HEK293T (cell line): ENCODE data around the gene DHCR7.

ENCODE experiments used
- CTCF ChIA-PET: fragments of 350-600 bp; formaldehyde crosslinking; extraction: SDS; loops from one replicate; lab custom pipeline; 2021; ENCODE audit warnings: antibody characterized with exemption, inconsistent platforms; lab: Yijun Ruan, JAX
- POLR2A ChIA-PET: fragments of 350-600 bp; formaldehyde crosslinking; extraction: SDS; loops from one replicate; lab custom pipeline; 2020; ENCODE audit warnings: antibody characterized with exemption, inconsistent platforms; lab: Yijun Ruan, JAX
- DNase-seq: peaks from one replicate; pipeline ENCODE4 v3.0.0; 2012; ENCODE audit warnings: mixed read lengths; ENCODE audit errors: extremely low spot score
- ARNT ChIP-seq: fragments of 450-650 bp; IDR thresholded peaks from 2 replicates; pipeline ENCODE4 v1.6.1; 2017; ENCODE audit warnings: mild to moderate bottlenecking
- BHLHE40 ChIP-seq: fragments of 450-650 bp; IDR thresholded peaks from 2 replicates; pipeline ENCODE4 v1.6.1; 2016; ENCODE audit warnings: mild to moderate bottlenecking, moderate library complexity, borderline replicate concordance
- CTBP1 ChIP-seq: fragments of 450-650 bp; IDR thresholded peaks from 2 replicates; pipeline ENCODE4 v1.6.1; 2016; ENCODE audit warnings: borderline replicate concordance
- ELF4 ChIP-seq: fragments of 450-650 bp; IDR thresholded peaks from 2 replicates; pipeline ENCODE4 v1.6.1; 2017; ENCODE audit warnings: antibody characterized with exemption
- FOXA1 ChIP-seq: fragments of 450-650 bp; IDR thresholded peaks from 2 replicates; pipeline ENCODE4 v1.6.1; 2016; ENCODE audit warnings: mild to moderate bottlenecking
- FOXK2 ChIP-seq: fragments of 450-650 bp; IDR thresholded peaks from 2 replicates; pipeline ENCODE4 v1.6.1; 2016; ENCODE audit warnings: mild to moderate bottlenecking
- FOXM1 ChIP-seq: fragments of 450-650 bp; IDR thresholded peaks from 2 replicates; pipeline ENCODE4 v1.6.1; 2017; ENCODE audit warnings: mild to moderate bottlenecking, borderline replicate concordance
- HDGF ChIP-seq: fragments of 450-650 bp; IDR thresholded peaks from 2 replicates; pipeline ENCODE4 v1.6.1; 2017; ENCODE audit warnings: antibody characterized with exemption, borderline replicate concordance
- L3MBTL2 ChIP-seq: fragments of 450-650 bp; conservative IDR thresholded peaks from 2 replicates; pipeline ENCODE4 v1.6.1; 2016; ENCODE audit warnings: mild to moderate bottlenecking
- LEF1 ChIP-seq: fragments of 450-650 bp; IDR thresholded peaks from 2 replicates; pipeline ENCODE4 v1.6.1; 2017; ENCODE audit warnings: mild to moderate bottlenecking, borderline replicate concordance
- NFRKB ChIP-seq: fragments of 450-650 bp; IDR thresholded peaks from 2 replicates; pipeline ENCODE4 v1.6.1; 2016; ENCODE audit warnings: mild to moderate bottlenecking, moderate library complexity
- SP1 ChIP-seq: fragments of 450-650 bp; IDR thresholded peaks from 2 replicates; pipeline ENCODE4 v1.6.1; 2017
- SUZ12 ChIP-seq: fragments of 450-650 bp; IDR thresholded peaks from 2 replicates; pipeline ENCODE4 v1.6.1; 2016; ENCODE audit warnings: mild to moderate bottlenecking
- TARDBP ChIP-seq: fragments of 450-650 bp; IDR thresholded peaks from 2 replicates; pipeline ENCODE4 v1.6.1; 2016
- ZNF384 ChIP-seq: fragments of 450-650 bp; IDR thresholded peaks from 2 replicates; pipeline ENCODE4 v1.6.1; 2016
- TF ChIP-seq, protein P1 (sequence below): fragments of 450-650 bp; IDR thresholded peaks from 2 replicates; pipeline ENCODE4 v1.6.1; 2016

The DHCR7 gene

DNA sequence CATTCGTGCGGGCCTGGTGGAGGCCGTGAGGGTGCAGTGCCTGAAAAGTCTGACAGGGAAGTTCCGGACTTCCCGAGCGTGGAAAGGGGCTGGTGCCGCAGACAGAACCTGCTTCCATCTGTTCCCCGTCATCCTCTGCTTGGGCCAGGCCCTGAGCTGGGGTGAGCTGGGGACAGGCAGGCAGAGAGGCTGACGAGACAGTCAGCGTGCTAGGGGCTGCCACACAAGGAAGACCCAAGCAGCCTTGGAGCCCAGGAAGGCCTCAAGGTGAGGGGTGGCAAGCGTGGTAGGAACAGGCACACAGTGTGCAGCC, 30.3 kb upstream of the DHCR7 start:
- TF ChIP-seq SUZ12 = no peak
- TF ChIP-seq BHLHE40 = no peak
- no peak for TF ChIP-seq LEF1
- TF ChIP-seq, protein P1, sequence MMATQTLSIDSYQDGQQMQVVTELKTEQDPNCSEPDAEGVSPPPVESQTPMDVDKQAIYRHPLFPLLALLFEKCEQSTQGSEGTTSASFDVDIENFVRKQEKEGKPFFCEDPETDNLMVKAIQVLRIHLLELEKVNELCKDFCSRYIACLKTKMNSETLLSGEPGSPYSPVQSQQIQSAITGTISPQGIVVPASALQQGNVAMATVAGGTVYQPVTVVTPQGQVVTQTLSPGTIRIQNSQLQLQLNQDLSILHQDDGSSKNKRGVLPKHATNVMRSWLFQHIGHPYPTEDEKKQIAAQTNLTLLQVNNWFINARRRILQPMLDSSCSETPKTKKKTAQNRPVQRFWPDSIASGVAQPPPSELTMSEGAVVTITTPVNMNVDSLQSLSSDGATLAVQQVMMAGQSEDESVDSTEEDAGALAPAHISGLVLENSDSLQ = no peak
- TF ChIP-seq NFRKB = no peak
- no peak for TF ChIP-seq FOXK2
- TF ChIP-seq CTBP1 = no peak
- TF ChIP-seq FOXM1 = no peak
- no peak for TF ChIP-seq ZNF384
- TF ChIP-seq SP1 = no peak
- ChIA-PET CTCF (no interaction called here), POLR2A (no interaction called here)
- no peak for DNase-seq

GRCh38 chr11:71477641-71478527, 29.7 kb upstream of the DHCR7 start:
- TF ChIP-seq, protein P1 = no peak
- TF ChIP-seq NFRKB = no peak
- TF ChIP-seq TARDBP = no peak
- TF ChIP-seq FOXM1 = no peak
- TF ChIP-seq SUZ12 = no peak
- ChIA-PET CTCF (no interaction called here), POLR2A (no interaction called here)
- no peak for DNase-seq

GRCh38 chr11:71476926-71477640, 28.9 kb upstream of the DHCR7 start:
- no peak for DNase-seq
- CTCF ChIA-PET = no interaction called here
- TF ChIP-seq HDGF (no peak), SP1 (no peak), CTBP1 (no peak), SUZ12 (no peak), NFRKB (no peak), TARDBP (no peak), FOXM1 (no peak), FOXK2 (no peak), ZNF384 (no peak), BHLHE40 (no peak), FOXA1 (no peak), L3MBTL2 (no peak), ARNT (no peak), LEF1 (no peak), ELF4 (no peak)
- TF ChIP-seq, protein P1 = no peak
- POLR2A ChIA-PET = no interaction called here

- ChIA-PET CTCF (no interaction called here), POLR2A (no interaction called here)
- no peak for DNase-seq
- TF ChIP-seq HDGF (no peak), SP1 (no peak), L3MBTL2 (no peak)
These were observed 27.8 kb upstream of the DHCR7 start for GRCh38 chr11:71476031-71476430.

DNA sequence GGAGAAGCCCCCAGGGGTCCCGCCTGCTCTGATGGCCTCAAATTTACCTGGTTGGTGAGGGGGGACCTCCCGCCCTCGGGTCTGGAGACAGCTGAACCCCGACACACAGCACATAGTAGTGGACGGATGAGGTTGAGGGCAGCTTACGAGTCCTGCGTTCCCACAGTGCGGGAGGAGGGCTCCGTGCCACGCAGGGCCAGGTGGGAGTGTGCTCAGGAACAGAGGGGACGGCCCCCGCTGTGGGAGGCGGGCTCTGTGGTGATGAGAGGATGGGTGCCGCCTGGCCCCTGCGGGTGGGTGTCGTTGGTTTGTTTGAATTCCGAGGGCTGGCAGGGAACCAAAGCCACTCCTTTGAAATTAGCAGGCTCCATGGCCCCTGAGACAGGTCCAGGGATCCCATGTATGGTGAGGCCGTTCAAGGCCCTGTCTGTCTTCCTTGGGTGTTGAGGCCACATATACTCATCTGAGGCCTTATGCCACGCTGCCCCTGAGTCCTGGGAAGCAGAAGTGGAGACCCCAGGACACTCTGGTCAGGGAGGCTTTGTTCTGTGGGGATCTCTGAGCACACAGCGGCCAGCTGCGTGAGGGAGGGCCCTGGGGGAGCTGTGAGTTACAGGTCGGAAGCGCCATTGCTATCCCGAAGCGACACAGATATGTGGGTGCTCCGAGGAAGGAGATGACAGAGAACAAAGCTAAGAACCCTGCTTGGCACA, 26.7 kb upstream of the DHCR7 start:
- no peak for DNase-seq
- no peak for TF ChIP-seq CTBP1
- TF ChIP-seq L3MBTL2 = no peak
- no peak for TF ChIP-seq FOXM1
- TF ChIP-seq HDGF = no peak
- TF ChIP-seq, protein P1 = no peak
- no peak for TF ChIP-seq ARNT
- TF ChIP-seq BHLHE40 = no peak
- TF ChIP-seq FOXK2 = no peak
- TF ChIP-seq TARDBP = no peak
- TF ChIP-seq SP1 = no peak
- no peak for TF ChIP-seq SUZ12
- no peak for TF ChIP-seq FOXA1
- no peak for TF ChIP-seq ELF4
- CTCF ChIA-PET = no interaction called here
- POLR2A ChIA-PET = no interaction called here
